ENCODE results near the gene MYH16. TPM values are rescaled to one million over a fixed set of nuclear protein-coding genes. Genes with fewer than 3 reads are reported as not detected.

Gene MYH16
- polyA plus RNA-seq, 1 donor from 2014 or later, result not detected

- H2AFZ ChIP-seq (ENCODE audit: low read depth, low read length), result no peak overlapping the region
- no peaks in the 10 kb centered on the region for H3F3A ChIP-seq (ENCODE audit: insufficient read depth, low read length, poor library complexity, severe bottlenecking)
- no peaks in the 10 kb centered on the region for H3K36me3 ChIP-seq (ENCODE audit: insufficient read depth, low read length)
- H3K9me3 ChIP-seq (ENCODE audit: low read length), result no peaks in the 10 kb centered on the region
- H3K9ac ChIP-seq (ENCODE audit: low read length), result peak overlapping the region; percentile 91
- peaks cover 36% of the 10 kb centered on the region for H3K79me2 ChIP-seq (replicated peaks; ENCODE audit: insufficient read depth, low read length)
- H3K9me2 ChIP-seq (ENCODE audit: insufficient read depth, low read length), result no peaks in the 10 kb centered on the region
- H3K4me3 ChIP-seq (ENCODE audit: low read length), result peak overlapping the region; percentile 90
- H3K27me3 ChIP-seq (ENCODE audit: insufficient read depth, low read depth, low read length), result no peaks in the 10 kb centered on the region
- peak overlapping the region; percentile 88 for H3K4me2 ChIP-seq (ENCODE audit: low read length)
- H3K27ac ChIP-seq (ENCODE audit: low read length), result no peak overlapping the region
- no peaks in the 10 kb centered on the region for H4K20me1 ChIP-seq (ENCODE audit: insufficient read depth)
- TF ChIP-seq, protein P1, sequence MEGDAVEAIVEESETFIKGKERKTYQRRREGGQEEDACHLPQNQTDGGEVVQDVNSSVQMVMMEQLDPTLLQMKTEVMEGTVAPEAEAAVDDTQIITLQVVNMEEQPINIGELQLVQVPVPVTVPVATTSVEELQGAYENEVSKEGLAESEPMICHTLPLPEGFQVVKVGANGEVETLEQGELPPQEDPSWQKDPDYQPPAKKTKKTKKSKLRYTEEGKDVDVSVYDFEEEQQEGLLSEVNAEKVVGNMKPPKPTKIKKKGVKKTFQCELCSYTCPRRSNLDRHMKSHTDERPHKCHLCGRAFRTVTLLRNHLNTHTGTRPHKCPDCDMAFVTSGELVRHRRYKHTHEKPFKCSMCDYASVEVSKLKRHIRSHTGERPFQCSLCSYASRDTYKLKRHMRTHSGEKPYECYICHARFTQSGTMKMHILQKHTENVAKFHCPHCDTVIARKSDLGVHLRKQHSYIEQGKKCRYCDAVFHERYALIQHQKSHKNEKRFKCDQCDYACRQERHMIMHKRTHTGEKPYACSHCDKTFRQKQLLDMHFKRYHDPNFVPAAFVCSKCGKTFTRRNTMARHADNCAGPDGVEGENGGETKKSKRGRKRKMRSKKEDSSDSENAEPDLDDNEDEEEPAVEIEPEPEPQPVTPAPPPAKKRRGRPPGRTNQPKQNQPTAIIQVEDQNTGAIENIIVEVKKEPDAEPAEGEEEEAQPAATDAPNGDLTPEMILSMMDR (IDR thresholded peaks at IDR 0.05; ENCODE audit: poor library complexity, severe bottlenecking), result no peak
- TF ChIP-seq TAF1 (IDR thresholded peaks at IDR 0.05; ENCODE audit: low read depth) (no peak), POLR2AphosphoS5 (IDR thresholded peaks at IDR 0.05) (no peak), MXI1 (conservative IDR thresholded peaks at IDR 0.05; ENCODE audit: poor library complexity, severe bottlenecking) (no peak), SMC3 (conservative IDR thresholded peaks at IDR 0.05; ENCODE audit: poor library complexity) (no peak), EP300 (conservative IDR thresholded peaks at IDR 0.05; ENCODE audit: poor library complexity, severe bottlenecking) (no peak), RAD21 (conservative IDR thresholded peaks at IDR 0.05) (no peak), EZH2 (IDR thresholded peaks at IDR 0.05; ENCODE audit: borderline replicate concordance, insufficient read depth, low read length, poor library complexity, severe bottlenecking) (no peak)
- TF ChIP-seq, protein P2, sequence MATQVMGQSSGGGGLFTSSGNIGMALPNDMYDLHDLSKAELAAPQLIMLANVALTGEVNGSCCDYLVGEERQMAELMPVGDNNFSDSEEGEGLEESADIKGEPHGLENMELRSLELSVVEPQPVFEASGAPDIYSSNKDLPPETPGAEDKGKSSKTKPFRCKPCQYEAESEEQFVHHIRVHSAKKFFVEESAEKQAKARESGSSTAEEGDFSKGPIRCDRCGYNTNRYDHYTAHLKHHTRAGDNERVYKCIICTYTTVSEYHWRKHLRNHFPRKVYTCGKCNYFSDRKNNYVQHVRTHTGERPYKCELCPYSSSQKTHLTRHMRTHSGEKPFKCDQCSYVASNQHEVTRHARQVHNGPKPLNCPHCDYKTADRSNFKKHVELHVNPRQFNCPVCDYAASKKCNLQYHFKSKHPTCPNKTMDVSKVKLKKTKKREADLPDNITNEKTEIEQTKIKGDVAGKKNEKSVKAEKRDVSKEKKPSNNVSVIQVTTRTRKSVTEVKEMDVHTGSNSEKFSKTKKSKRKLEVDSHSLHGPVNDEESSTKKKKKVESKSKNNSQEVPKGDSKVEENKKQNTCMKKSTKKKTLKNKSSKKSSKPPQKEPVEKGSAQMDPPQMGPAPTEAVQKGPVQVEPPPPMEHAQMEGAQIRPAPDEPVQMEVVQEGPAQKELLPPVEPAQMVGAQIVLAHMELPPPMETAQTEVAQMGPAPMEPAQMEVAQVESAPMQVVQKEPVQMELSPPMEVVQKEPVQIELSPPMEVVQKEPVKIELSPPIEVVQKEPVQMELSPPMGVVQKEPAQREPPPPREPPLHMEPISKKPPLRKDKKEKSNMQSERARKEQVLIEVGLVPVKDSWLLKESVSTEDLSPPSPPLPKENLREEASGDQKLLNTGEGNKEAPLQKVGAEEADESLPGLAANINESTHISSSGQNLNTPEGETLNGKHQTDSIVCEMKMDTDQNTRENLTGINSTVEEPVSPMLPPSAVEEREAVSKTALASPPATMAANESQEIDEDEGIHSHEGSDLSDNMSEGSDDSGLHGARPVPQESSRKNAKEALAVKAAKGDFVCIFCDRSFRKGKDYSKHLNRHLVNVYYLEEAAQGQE (IDR thresholded peaks at IDR 0.05; ENCODE audit: borderline replicate concordance), result no peak
These were observed 51.9 kb downstream of the MYH16 start for GRCh38 chr7:99324559-99324958.

DNA sequence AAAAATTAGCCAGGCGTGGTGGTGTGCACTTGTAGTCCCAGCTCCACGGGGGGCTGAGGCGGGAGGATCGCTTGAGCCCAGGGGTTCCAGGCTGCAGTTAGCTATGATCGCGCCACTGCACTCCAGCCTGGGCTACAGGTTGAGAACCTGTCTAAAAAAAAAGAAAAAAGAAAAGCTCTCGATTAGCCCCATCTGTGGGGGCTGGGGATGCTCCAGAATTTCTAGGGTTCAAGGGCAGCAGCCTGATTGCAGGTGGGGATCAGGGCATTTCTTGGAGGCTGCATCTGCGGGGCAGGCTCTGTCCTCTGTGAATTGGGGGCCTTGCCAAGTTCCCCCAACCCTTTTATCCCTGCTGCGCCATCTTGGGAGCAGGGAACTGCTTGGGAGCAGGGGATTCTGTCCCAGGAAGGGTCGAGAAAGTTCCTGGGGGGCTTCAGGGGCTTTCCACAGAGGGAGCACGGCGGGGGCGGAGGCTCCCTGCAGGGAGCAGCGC lies 52.4 kb downstream of the MYH16 start:
- H3K27ac ChIP-seq (ENCODE audit: low read length), result peak overlapping the region; percentile 92
- no peaks in the 10 kb centered on the region for H3F3A ChIP-seq (ENCODE audit: insufficient read depth, low read length, poor library complexity, severe bottlenecking)
- H2AFZ ChIP-seq (ENCODE audit: low read depth, low read length), result peak overlapping the region; percentile 74
- no peaks in the 10 kb centered on the region for H3K9me3 ChIP-seq (ENCODE audit: low read length)
- peak overlapping the region; percentile 91 for H3K9ac ChIP-seq (ENCODE audit: low read length)
- H4K20me1 ChIP-seq (ENCODE audit: insufficient read depth), result no peaks in the 10 kb centered on the region
- TF ChIP-seq, protein P2 (IDR thresholded peaks at IDR 0.05; ENCODE audit: borderline replicate concordance), result no peak
- TF ChIP-seq MXI1 (conservative IDR thresholded peaks at IDR 0.05; ENCODE audit: poor library complexity, severe bottlenecking) (no peak), POLR2AphosphoS5 (IDR thresholded peaks at IDR 0.05) (no peak), TAF1 (IDR thresholded peaks at IDR 0.05; ENCODE audit: low read depth) (no peak), EP300 (conservative IDR thresholded peaks at IDR 0.05; ENCODE audit: poor library complexity, severe bottlenecking) (no peak), RAD21 (conservative IDR thresholded peaks at IDR 0.05) (no peak), EZH2 (IDR thresholded peaks at IDR 0.05; ENCODE audit: borderline replicate concordance, insufficient read depth, low read length, poor library complexity, severe bottlenecking) (no peak), SMC3 (conservative IDR thresholded peaks at IDR 0.05; ENCODE audit: poor library complexity) (no peak)
- TF ChIP-seq, protein P1 (IDR thresholded peaks at IDR 0.05; ENCODE audit: poor library complexity, severe bottlenecking), result no peak
- H3K36me3 ChIP-seq (ENCODE audit: insufficient read depth, low read length), result no peaks in the 10 kb centered on the region
- peaks cover 41% of the 10 kb centered on the region for H3K79me2 ChIP-seq (replicated peaks; ENCODE audit: insufficient read depth, low read length)
- peak overlapping the region; percentile 90 for H3K4me3 ChIP-seq (ENCODE audit: low read length)
- peak overlapping the region; percentile 88 for H3K4me2 ChIP-seq (ENCODE audit: low read length)
- H3K27me3 ChIP-seq (ENCODE audit: insufficient read depth, low read depth, low read length), result no peaks in the 10 kb centered on the region
- no peaks in the 10 kb centered on the region for H3K9me2 ChIP-seq (ENCODE audit: insufficient read depth, low read length)

Measured in neural cell (in vitro differentiated cells).